HepG2 (cell line): ENCODE measurements around the gene VAV2. TPM values are rescaled to one million over a fixed set of nuclear protein-coding genes. Genes with fewer than 3 reads are reported as not detected.

Source experiments
- ATAC-seq: fragments of 200-7000 bp; cut with Tn5 transposase; 3 replicates; pipeline ENCODE4 v1.9.1; 2020; ENCODE audit warnings: mild to moderate bottlenecking, moderate library complexity
- BruUV-seq: library from RNA; stranded (reverse); fragments of 400-500 nt; replicated peaks from 2 replicates; lab custom pipeline; 2021; lab: Mats Ljungman, UMichigan
- CTCF ChIA-PET: fragments of 300-600 bp; formaldehyde crosslinking; extraction: SDS; loops from one replicate; lab custom pipeline; 2021; ENCODE audit warnings: low total read pairs, inconsistent platforms, low intra/inter-chr PET ratio; lab: Yijun Ruan, JAX
- POLR2A ChIA-PET: fragments of 350-600 bp; sonication (Branson Sonifier 250); formaldehyde crosslinking; loops from one replicate; lab custom pipeline; 2020; ENCODE audit warnings: antibody characterized with exemption, inconsistent platforms; lab: Yijun Ruan, JAX
- DNase-seq: peaks from one replicate; pipeline ENCODE4 v3.0.0-alpha.2; 2015; ENCODE audit warnings: low spot score
- FAIRE-seq: peaks from 3 replicates; lab custom pipeline; 2011; peaks lifted over from hg19 to GRCh38; lab: Jason Lieb, UNC
- H2AFZ ChIP-seq: one replicate; pipeline ENCODE4 v1.6.1; 2011; ENCODE audit warnings: low read length, inconsistent platforms
- H3K27ac ChIP-seq: fragments of 300-600 bp; 3 replicates; pipeline ENCODE4 v1.8.0; 2011; ENCODE audit warnings: mixed run types, mild to moderate bottlenecking, mixed read lengths, low read length, inconsistent platforms; ENCODE audit not compliant: insufficient read depth; ENCODE audit errors: extremely low read length
- H3K27me3 ChIP-seq, 2 experiments: fragments of 200-600 bp in 1 of 2; 2 replicates in 1 of 2; 3 replicates in 1 of 2; pipeline versions ENCODE4 v1.6.0 to v1.8.0; 2011; ENCODE audit warnings: low read length in 2 of 2, mild to moderate bottlenecking in 2 of 2, moderate library complexity in 2 of 2, inconsistent platforms in 1 of 2; ENCODE audit not compliant: insufficient read depth in 2 of 2, control insufficient read depth in 1 of 2
- H3K36me3 ChIP-seq, 2 experiments: fragments of 200-600 bp in 1 of 2; replicated peaks in 1 of 2; 2 replicates in 1 of 2; 3 replicates in 1 of 2; pipeline versions ENCODE4 v1.5.1 to v1.8.0; 2011; ENCODE audit warnings: low read length in 2 of 2, inconsistent platforms in 1 of 2; ENCODE audit not compliant: insufficient read depth in 2 of 2, control insufficient read depth in 1 of 2
- H3K4me1 ChIP-seq: 2 replicates; pipeline ENCODE4 v1.5.1; 2012; ENCODE audit warnings: low read length, inconsistent platforms; ENCODE audit not compliant: insufficient read depth
- H3K4me2 ChIP-seq: 2 replicates; pipeline ENCODE4 v1.6.0; 2011; ENCODE audit warnings: low read depth, low read length, inconsistent platforms
- H3K4me3 ChIP-seq, 3 experiments: fragments of 200-600 bp in 1 of 3; sonication (generic), shearing (Covaris generic) in 1 of 3; replicated peaks in 1 of 3; 2 replicates each; pipeline ENCODE4 v1.5.1; 2011 to 2016; ENCODE audit warnings: low read length in 3 of 3, inconsistent platforms in 2 of 3, low read depth in 2 of 3, mild to moderate bottlenecking in 2 of 3, control low read depth in 1 of 3, mixed read lengths in 1 of 3; ENCODE audit not compliant: insufficient read depth in 1 of 3
- H3K79me2 ChIP-seq: one replicate; pipeline ENCODE4 v1.6.1; 2011; ENCODE audit warnings: low read length, inconsistent platforms; ENCODE audit not compliant: insufficient read depth
- H3K9ac ChIP-seq: 2 replicates; pipeline ENCODE4 v1.6.0; 2011; ENCODE audit warnings: mild to moderate bottlenecking, low read depth, low read length, inconsistent platforms; ENCODE audit not compliant: insufficient read depth
- H3K9me3 ChIP-seq: 2 replicates; pipeline ENCODE4 v1.5.1; 2012; ENCODE audit warnings: mild to moderate bottlenecking, low read length
- H4K20me1 ChIP-seq: 2 replicates; pipeline ENCODE4 v1.6.0; 2011; ENCODE audit warnings: inconsistent platforms, mild to moderate bottlenecking, low read length, moderate library complexity; ENCODE audit not compliant: insufficient read depth
- AKAP8 ChIP-seq: sonication (generic); formaldehyde crosslinking; IDR thresholded peaks from 2 replicates; pipeline ENCODE4 v1.5.1; 2020; ENCODE audit warnings: mild to moderate bottlenecking, missing genetic modification reagents
- HCFC1 ChIP-seq: fragments of 150-350 bp; IDR thresholded peaks from 2 replicates; pipeline ENCODE4 v1.6.1; 2014; ENCODE audit warnings: low read depth, low read length
- HES4 ChIP-seq: sonication (generic); formaldehyde crosslinking; IDR thresholded peaks from 2 replicates; pipeline ENCODE4 v1.9.0; 2021; ENCODE audit warnings: mild to moderate bottlenecking, missing genetic modification reagents, borderline replicate concordance
- HHEX ChIP-seq: IDR thresholded peaks from 2 replicates; pipeline ENCODE4 v1.6.1; 2016; ENCODE audit warnings: control low read depth
- HOXA5 ChIP-seq: sonication (generic); formaldehyde crosslinking; IDR thresholded peaks from 2 replicates; pipeline ENCODE4 v1.4.0; 2020; ENCODE audit warnings: missing genetic modification reagents
- KLF15 ChIP-seq: sonication (generic); formaldehyde crosslinking; IDR thresholded peaks from 2 replicates; pipeline ENCODE4 v1.8.1; 2023; ENCODE audit warnings: borderline replicate concordance, mild to moderate bottlenecking, inconsistent platforms, missing genetic modification reagents, mixed read lengths
- SCMH1 ChIP-seq: sonication (generic); formaldehyde crosslinking; IDR thresholded peaks from 2 replicates; pipeline ENCODE4 v1.9.0; 2021; ENCODE audit warnings: missing genetic modification reagents, mild to moderate bottlenecking, borderline replicate concordance
- SRY ChIP-seq: sonication (generic); formaldehyde crosslinking; IDR thresholded peaks from 2 replicates; pipeline ENCODE4 v1.8.0; 2022; ENCODE audit warnings: mild to moderate bottlenecking, missing genetic modification reagents
- TRAFD1 ChIP-seq: sonication (generic); formaldehyde crosslinking; IDR thresholded peaks from 2 replicates; pipeline ENCODE4 v1.5.1; 2020; ENCODE audit warnings: missing genetic modification reagents, mild to moderate bottlenecking, borderline replicate concordance
- ZBTB38 ChIP-seq: sonication (generic); formaldehyde crosslinking; IDR thresholded peaks from 2 replicates; pipeline ENCODE4 v1.5.1; 2020; ENCODE audit warnings: mild to moderate bottlenecking, missing genetic modification reagents
- ZFP41 ChIP-seq: sonication (generic); formaldehyde crosslinking; IDR thresholded peaks from 2 replicates; pipeline ENCODE4 v1.4.0; 2020; ENCODE audit warnings: mild to moderate bottlenecking, missing genetic modification reagents, borderline replicate concordance
- ZNF235 ChIP-seq: sonication (generic); formaldehyde crosslinking; IDR thresholded peaks from 2 replicates; pipeline ENCODE4 v1.8.1; 2023; ENCODE audit warnings: mild to moderate bottlenecking, missing genetic modification reagents, borderline replicate concordance
- ZNF484 ChIP-seq: sonication (generic); formaldehyde crosslinking; IDR thresholded peaks from 2 replicates; pipeline ENCODE4 v1.5.1; 2020; ENCODE audit warnings: mild to moderate bottlenecking, low read depth, missing genetic modification reagents, borderline replicate concordance
- ZNF510 ChIP-seq: sonication (generic); formaldehyde crosslinking; IDR thresholded peaks from 2 replicates; pipeline ENCODE4 v1.4.0; 2020; ENCODE audit warnings: low read depth, mild to moderate bottlenecking, missing genetic modification reagents
- ZNF687 ChIP-seq: sonication (generic); formaldehyde crosslinking; IDR thresholded peaks from 2 replicates; pipeline ENCODE4 v1.5.1; 2020; ENCODE audit warnings: mild to moderate bottlenecking, missing genetic modification reagents, moderate library complexity
- ZNF737 ChIP-seq: sonication (generic); formaldehyde crosslinking; IDR thresholded peaks from 2 replicates; pipeline ENCODE4 v1.5.0; 2020; ENCODE audit warnings: missing genetic modification reagents, mild to moderate bottlenecking, borderline replicate concordance
- ZNF776 ChIP-seq: sonication (generic); formaldehyde crosslinking; IDR thresholded peaks from 2 replicates; pipeline ENCODE4 v1.4.0; 2020; ENCODE audit warnings: mild to moderate bottlenecking, missing genetic modification reagents
- WGBS: methylation state at CpG from one replicate; pipeline ENCODE4 v1.1.6; 2017; ENCODE audit warnings: low lambda C conversion rate; 5-methylcytosine and 5-hydroxymethylcytosine counted together
- in situ Hi-C: cut with HindIII; loops from 2 replicates; pipeline ENCODE4 v1.10.0; 2017; ENCODE audit warnings: low pct_unique_long_range_greater_than_20kb; ENCODE audit not compliant: extremely low pct_ligation_motif_present
- intact Hi-C: fragments of 100-400 bp; cut with micrococcal nuclease; formaldehyde crosslinking; loops from one replicate; pipeline ENCODE4 v1.10.0; 2022; ENCODE audit not compliant: unreplicated experiment
- polyA plus RNA-seq, 8 experiments: library from polyadenylated mRNA; depleted of rRNA in 3 of 8; stranded (reverse) in 7 of 8; unstranded in 1 of 8; fragments of >200 nt; fragmentation: Illumina TruSeq in 4 of 8; extraction: Trizol in 4 of 8; gene quantifications; 2 replicates each; pipeline versions ENCODE4 v1.2.1 to v1.2.3, GENCODE V29; 2011 to 2016; ENCODE audit warnings: low read depth in 4 of 8, missing spikeins in 1 of 8, mixed read lengths in 1 of 8; ENCODE audit not compliant: insufficient read depth in 1 of 8
- total RNA-seq, 5 experiments: library from RNA; depleted of rRNA; stranded (reverse); fragments of >200 nt; fragmentation: Illumina TruSeq; extraction: Trizol; gene quantifications; 2 replicates each; pipeline ENCODE4 v1.2.3, GENCODE V29; 2016; ENCODE audit warnings: low read depth in 1 of 5

VAV2 gene
- total and polyA plus RNA-seq, 2 of the 13 experiments (the other 11 are each of a cell fraction or from before 2014, with no cell fraction given): 22.5 to 22.9 TPM

GRCh38 chr9:133877967-133878366, 114.2 kb downstream of the VAV2 start:
- Histone ChIP-seq H3K4me2 (no peak overlapping the region), H3K4me1 (peaks cover 60% of the 10 kb centered on the region), H2AFZ (no peak overlapping the region), H3K79me2 (peaks cover 93% of the 10 kb centered on the region), H3K9ac (no peak overlapping the region), H3K36me3 (peaks cover 2 to 30% of the 10 kb centered on the region in 2 experiments; a peak in 4 of 5 replicates), H3K27ac (no peak overlapping the region), H3K9me3 (no peaks in the 10 kb centered on the region), H4K20me1 (peaks cover 52% of the 10 kb centered on the region; the same call in 1 of the 2 replicates), H3K27me3 (no peaks in the 10 kb centered on the region), H3K4me3 (no peak overlapping the region)
- no peak for TF ChIP-seq ZNF776 (CRISPR knock-in tag)
- no peak for TF ChIP-seq ZNF510 (CRISPR knock-in tag)
- TF ChIP-seq ZFP41: no peak
- no peak for TF ChIP-seq HCFC1
- TF ChIP-seq TRAFD1 (CRISPR knock-in tag): no peak
- no peak for TF ChIP-seq SCMH1 (CRISPR knock-in tag)
- TF ChIP-seq KLF15 (CRISPR knock-in tag): no peak
- 0 out of 2 replicates have a peak, but pooled peaks have one; percentile 23 for TF ChIP-seq ZBTB38
- TF ChIP-seq ZNF737: no peak
- TF ChIP-seq HOXA5: no peak
- TF ChIP-seq AKAP8 (CRISPR knock-in tag): 0 out of 2 replicates have a peak, but pooled peaks have one; percentile 50
- TF ChIP-seq HES4 (CRISPR knock-in tag): no peak
- no peak for TF ChIP-seq ZNF484 (CRISPR knock-in tag)
- TF ChIP-seq HHEX (CRISPR knock-in tag): no peak
- peak; percentile 8; the same call in 1 of the 2 replicates for TF ChIP-seq ZNF687 (CRISPR knock-in tag)
- no peak for TF ChIP-seq ZNF235 (CRISPR knock-in tag)
- TF ChIP-seq SRY (CRISPR knock-in tag): no peak
- in situ Hi-C loops: no loop called here
- no peak for FAIRE-seq
- WGBS: 97% methylated on average over 5 of the region's 17 CpGs
- no peak for ATAC-seq
- ChIA-PET POLR2A (no interaction called here), CTCF (no interaction called here)
- intact Hi-C loops: no loop called here
- no TSS peak for BruUV-seq
- DNase-seq: no peak
